ENCODE measurements around the gene MTR. TPM values are rescaled to one million over a fixed set of nuclear protein-coding genes. Genes with fewer than 3 reads are reported as not detected.

Gene MTR
- total RNA-seq, 1 donor from 2014 or later, result 52.7 TPM

GRCh38 chr1:236922190-236922589, 127.1 kb downstream of the MTR start:
- peak; percentile 89 for ATAC-seq
- no peak for DNase-seq
- intact Hi-C loops (cut with micrococcal nuclease), result no loop called here

- ATAC-seq (no peak), DNase-seq (no peak)
- intact Hi-C loops (cut with micrococcal nuclease), result no loop called here
Observed at GRCh38 chr1:236925386-236925785, 130.3 kb downstream of the MTR start.

- no peak for DNase-seq
- intact Hi-C loops (cut with micrococcal nuclease), result no loop called here
- ATAC-seq, result no peak
Observed at GRCh38 chr1:236930503-236930902, 135.4 kb downstream of the MTR start.

GRCh38 chr1:236938760-236939159, 143.7 kb downstream of the MTR start:
- intact Hi-C loops (cut with micrococcal nuclease), result no loop called here
- peak; percentile 76 for ATAC-seq
- no peak for DNase-seq

- no peak for ATAC-seq
- DNase-seq, result no peak
- intact Hi-C loops (cut with micrococcal nuclease), result no loop called here
Observed at GRCh38 chr1:236942431-236942830, 147.3 kb downstream of the MTR start.

GRCh38 chr1:236944556-236944955, 149.5 kb downstream of the MTR start:
- intact Hi-C loops (cut with micrococcal nuclease), result no loop called here
- DNase-seq (no peak), ATAC-seq (no peak)

GRCh38 chr1:236945002-236945401, 149.9 kb downstream of the MTR start:
- intact Hi-C loops (cut with micrococcal nuclease), result no loop called here
- ATAC-seq, result no peak
- no peak for DNase-seq

- ATAC-seq (peak; percentile 16), DNase-seq (no peak)
- intact Hi-C loops (cut with micrococcal nuclease), result no loop called here
Observed at GRCh38 chr1:236947794-236948193, 152.7 kb downstream of the MTR start.

GRCh38 chr1:236948381-236948780, 153.3 kb downstream of the MTR start:
- intact Hi-C loops (cut with micrococcal nuclease), result no loop called here
- no peak for ATAC-seq
- no peak for DNase-seq

- ATAC-seq, result no peak
- intact Hi-C loops (cut with micrococcal nuclease), result no loop called here
- no peak for DNase-seq
Observed at GRCh38 chr1:236948996-236949395, 153.9 kb downstream of the MTR start.

- ATAC-seq (no peak), DNase-seq (no peak)
- intact Hi-C loops (cut with micrococcal nuclease), result no loop called here
Observed at GRCh38 chr1:236950365-236950764, 155.3 kb downstream of the MTR start.

- intact Hi-C loops (cut with micrococcal nuclease), result no loop called here
- ATAC-seq (no peak), DNase-seq (no peak)
Observed at GRCh38 chr1:236951672-236952071, 156.6 kb downstream of the MTR start.

- ATAC-seq, result peak; percentile 36
- no peak for DNase-seq
- intact Hi-C loops (cut with micrococcal nuclease), result no loop called here
Observed at GRCh38 chr1:236952246-236953003, 157.3 kb downstream of the MTR start.

GRCh38 chr1:236953151-236953700, 158.1 kb downstream of the MTR start:
- DNase-seq (no peak), ATAC-seq (no peak)
- intact Hi-C loops (cut with micrococcal nuclease), result no loop called here

Other genes with a start within 250 kb of the MTR start
- gene HEATR1, start 190.8 kb upstream of the MTR start, total RNA-seq, result 11.3 TPM
- gene ACTN2, start 108.8 kb upstream of the MTR start, total RNA-seq, result 2,394 TPM
- gene MT1HL1, start 209.1 kb downstream of the MTR start, total RNA-seq, result not detected
- gene RYR2, start 246.9 kb downstream of the MTR start, total RNA-seq, result 828 TPM